NB4 (cell line): ENCODE measurements around the gene S100PBP.

Experiments used
- DNase-seq: peaks from one replicate; pipeline ENCODE4 v3.0.0; 2010; ENCODE audit warnings: low read depth
- H3K4me3 ChIP-seq: one replicate; pipeline ENCODE4 v1.5.1; 2011; ENCODE audit warnings: mild to moderate bottlenecking, low read depth, low read length, moderate library complexity
- MYC ChIP-seq: IDR thresholded peaks from 2 replicates; pipeline ENCODE4 v1.6.1; 2011; ENCODE audit warnings: low read depth, low read length
- POLR2A ChIP-seq: IDR thresholded peaks from 2 replicates; pipeline ENCODE4 v1.6.1; 2011; ENCODE audit warnings: mild to moderate bottlenecking; ENCODE audit not compliant: insufficient read length; ENCODE audit errors: extremely low read depth
- TF ChIP-seq, protein P1 (sequence below): IDR thresholded peaks from 2 replicates; pipeline ENCODE4 v1.6.1; 2011; ENCODE audit warnings: low read depth, low read length
- TF ChIP-seq, protein P2 (sequence below): IDR thresholded peaks from one replicate; pipeline ENCODE4 v1.5.1; 2012; ENCODE audit warnings: low read depth, low read length

Gene S100PBP

DNA sequence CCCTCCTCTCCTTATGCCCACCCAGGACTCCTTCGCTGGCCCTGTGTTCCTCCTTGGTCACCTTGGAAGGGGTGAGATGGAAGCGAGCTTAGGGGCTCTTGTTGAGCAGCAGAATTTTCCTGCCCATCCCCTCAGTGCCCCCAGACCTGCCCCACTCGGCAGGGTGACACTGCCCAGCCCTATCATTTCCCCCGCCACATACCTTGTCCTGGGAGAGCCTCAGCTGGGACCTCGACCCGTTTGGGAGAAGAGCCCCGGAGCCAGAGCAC, 54.7 kb downstream of the S100PBP start:
- H3K4me3 ChIP-seq: no peak overlapping the region
- TF ChIP-seq MYC: no peak
- TF ChIP-seq, protein P1, sequence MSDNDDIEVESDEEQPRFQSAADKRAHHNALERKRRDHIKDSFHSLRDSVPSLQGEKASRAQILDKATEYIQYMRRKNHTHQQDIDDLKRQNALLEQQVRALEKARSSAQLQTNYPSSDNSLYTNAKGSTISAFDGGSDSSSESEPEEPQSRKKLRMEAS: no peak
- TF ChIP-seq, protein P2, sequence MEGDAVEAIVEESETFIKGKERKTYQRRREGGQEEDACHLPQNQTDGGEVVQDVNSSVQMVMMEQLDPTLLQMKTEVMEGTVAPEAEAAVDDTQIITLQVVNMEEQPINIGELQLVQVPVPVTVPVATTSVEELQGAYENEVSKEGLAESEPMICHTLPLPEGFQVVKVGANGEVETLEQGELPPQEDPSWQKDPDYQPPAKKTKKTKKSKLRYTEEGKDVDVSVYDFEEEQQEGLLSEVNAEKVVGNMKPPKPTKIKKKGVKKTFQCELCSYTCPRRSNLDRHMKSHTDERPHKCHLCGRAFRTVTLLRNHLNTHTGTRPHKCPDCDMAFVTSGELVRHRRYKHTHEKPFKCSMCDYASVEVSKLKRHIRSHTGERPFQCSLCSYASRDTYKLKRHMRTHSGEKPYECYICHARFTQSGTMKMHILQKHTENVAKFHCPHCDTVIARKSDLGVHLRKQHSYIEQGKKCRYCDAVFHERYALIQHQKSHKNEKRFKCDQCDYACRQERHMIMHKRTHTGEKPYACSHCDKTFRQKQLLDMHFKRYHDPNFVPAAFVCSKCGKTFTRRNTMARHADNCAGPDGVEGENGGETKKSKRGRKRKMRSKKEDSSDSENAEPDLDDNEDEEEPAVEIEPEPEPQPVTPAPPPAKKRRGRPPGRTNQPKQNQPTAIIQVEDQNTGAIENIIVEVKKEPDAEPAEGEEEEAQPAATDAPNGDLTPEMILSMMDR: no peak
- TF ChIP-seq POLR2A: no peak
- DNase-seq: no peak

DNA sequence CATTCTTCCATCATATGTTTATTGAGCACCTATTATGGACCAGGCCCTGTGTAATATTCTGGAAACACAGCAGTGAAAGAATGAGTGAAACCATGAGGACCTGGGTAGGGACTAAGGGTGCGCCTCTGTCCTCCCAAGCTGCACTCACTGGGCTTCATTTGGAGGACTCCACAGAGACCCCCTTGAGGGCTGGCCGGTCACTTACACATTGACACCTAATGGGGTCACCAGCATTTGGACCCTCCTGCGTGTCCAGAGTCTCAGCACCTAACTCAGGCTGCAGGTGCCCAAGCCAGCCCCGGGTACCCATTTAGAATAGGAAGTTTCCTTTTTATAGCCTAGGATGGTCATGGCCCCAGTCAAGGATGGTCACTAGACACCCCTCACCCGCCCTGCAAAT, 56.0 kb downstream of the S100PBP start:
- no peak for DNase-seq
- no peak for TF ChIP-seq MYC
- no peak for TF ChIP-seq POLR2A
- TF ChIP-seq, protein P1: no peak
- TF ChIP-seq, protein P2: no peak
- H3K4me3 ChIP-seq: no peak overlapping the region

DNA sequence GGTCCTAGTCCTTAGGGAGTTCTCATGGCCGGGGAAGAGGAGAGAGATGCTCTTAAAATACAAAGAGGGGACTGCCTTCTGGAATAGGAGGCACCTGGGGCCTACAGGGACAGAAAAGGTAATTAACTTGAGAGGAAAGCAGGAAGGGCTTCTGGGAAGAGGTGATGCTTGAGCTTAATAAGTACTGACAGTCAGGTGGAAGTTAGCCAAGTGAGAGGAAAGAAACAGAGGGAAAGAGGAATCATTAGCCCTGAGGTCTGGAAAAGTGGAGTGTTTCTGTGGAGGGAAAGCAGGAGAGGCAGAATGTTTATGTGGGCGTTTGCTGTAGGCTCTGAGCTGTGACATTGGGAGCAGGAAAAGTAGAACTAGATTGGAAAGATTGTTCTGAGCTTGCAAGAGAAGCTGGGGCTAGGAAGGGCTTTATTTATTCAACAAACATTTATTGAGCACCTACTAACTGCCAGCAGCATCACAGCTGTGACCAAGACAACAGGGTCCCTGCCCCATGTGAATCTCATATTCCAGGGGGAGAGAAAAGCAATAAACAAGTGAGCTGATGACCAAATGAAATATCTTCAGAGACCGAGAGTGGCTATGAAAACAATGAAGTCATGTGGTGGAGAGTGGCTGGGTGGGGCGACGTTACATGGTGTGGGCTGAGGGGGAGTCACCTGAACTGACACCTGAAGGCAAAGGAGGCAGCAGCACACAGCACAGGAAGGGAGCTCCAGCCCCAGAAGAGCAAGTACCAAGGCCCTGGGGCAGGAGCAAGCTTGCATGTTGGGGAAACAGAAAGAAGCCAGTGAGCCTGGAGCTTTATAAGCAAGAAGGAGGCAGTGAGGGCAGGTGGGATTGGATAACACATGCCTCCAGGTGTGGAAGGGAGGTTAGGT, 57.7 kb downstream of the S100PBP start:
- TF ChIP-seq, protein P1: no peak
- TF ChIP-seq POLR2A: no peak
- no peak for TF ChIP-seq MYC
- TF ChIP-seq, protein P2: no peak
- H3K4me3 ChIP-seq: no peak overlapping the region
- no peak for DNase-seq

DNA sequence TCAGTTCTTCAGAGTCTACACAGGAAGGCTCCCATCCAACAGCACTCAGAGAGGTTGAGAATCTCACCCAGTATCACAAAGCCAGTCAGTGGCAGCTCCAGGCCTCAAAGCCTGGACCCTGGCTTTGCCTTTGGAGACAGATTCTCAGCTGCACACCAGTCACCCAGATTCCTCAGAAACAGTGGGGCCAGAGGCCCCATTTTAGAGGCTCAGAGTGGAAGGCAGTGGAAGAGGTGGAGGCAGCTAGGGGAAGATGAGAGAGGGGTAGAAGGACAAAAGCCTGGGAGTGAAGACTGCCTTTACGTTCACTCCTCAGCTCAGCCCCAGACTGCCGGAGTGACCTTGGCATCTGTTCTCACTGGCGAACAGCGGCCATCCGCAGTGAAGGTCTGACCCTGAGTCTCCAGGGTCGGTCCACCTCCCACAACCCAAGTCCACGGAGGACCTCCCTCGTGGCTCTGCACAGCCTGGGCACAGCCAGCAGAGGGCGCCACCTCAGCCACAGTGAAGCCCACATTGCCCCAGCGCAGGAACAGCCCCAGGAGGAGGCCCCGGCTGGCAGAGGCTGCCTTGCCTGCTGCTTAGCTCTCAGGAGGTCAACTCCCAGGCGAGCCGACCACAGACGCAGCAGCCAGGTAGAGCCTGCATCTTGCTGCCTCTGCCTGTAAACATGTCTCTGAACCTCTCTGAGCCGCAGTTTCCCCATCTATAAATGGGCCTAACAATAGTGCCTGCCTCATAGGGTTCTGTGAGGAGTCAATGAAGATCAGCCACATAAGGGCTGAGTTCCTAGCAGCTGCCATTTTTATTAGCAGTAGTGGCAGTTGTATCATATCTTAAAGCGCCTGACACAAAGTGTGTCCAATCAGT, 59.1 kb downstream of the S100PBP start:
- H3K4me3 ChIP-seq: no peak overlapping the region
- DNase-seq: peak; percentile 71
- no peak for TF ChIP-seq POLR2A
- TF ChIP-seq, protein P1: peak; percentile 40; the same call in 1 of the 2 replicates
- TF ChIP-seq, protein P2: peak; percentile 88
- peak; percentile 40; the same call in 1 of the 2 replicates for TF ChIP-seq MYC

DNA sequence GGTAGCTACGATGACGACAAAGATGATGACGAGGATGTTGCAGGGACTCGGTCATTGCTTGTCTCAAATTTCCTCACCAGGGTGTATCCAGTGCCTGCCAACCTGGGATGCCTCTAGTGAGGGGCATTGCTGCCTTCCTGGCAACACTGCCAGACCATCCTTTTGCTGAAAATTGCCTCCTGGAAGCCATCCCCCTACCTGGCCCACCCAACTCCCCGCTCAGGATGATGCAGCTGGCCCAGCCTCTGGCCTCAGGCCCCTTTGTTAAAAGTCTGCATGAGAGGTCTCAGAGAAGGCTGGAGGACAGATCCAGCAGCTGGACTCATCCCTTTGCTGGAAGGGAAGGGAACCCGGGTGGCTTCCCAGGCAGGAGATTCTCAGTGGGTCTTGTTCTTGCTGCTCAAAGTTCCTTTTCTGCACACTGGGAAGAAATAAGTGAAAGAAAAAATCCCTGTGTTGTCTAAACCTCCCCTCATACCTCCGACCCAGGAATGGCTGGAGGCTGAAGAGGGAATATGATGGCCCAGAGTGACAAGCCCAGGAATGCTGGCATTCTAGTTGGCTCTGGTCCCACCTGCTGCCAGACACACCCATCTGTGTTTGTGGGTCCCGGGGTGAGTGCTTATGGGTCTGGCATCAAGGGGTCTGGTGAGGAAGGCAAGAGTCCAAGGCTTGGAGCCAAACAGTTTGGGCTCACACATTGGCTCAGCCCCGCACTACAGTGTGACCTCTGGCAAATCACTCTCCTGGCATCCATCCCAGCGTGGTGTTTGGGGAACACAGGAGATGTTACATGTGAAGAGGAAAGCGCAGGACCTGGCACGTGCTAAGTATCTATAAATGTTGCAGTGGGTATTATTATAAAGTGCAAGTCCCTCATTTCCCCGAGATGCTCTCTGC, 60.0 kb downstream of the S100PBP start:
- no peak overlapping the region for H3K4me3 ChIP-seq
- DNase-seq: no peak
- TF ChIP-seq POLR2A (no peak), MYC (no peak)
- TF ChIP-seq, protein P1: no peak
- TF ChIP-seq, protein P2: no peak
